HG03095 (cell line): ENCODE data around the gene CIT.
"Not testable (repeated sequence)": the region's sequence is repeated elsewhere in the genome, so short reads cannot be mapped to it uniquely, and the experiment has no call there.

Experiments used
- ATAC-seq: cut with Tn5 transposase; IDR thresholded peaks from one replicate; pipeline ENCODE4 v1.9.1; 2021; ENCODE audit warnings: moderate library complexity; ENCODE audit not compliant: unreplicated experiment

CIT gene

DNA sequence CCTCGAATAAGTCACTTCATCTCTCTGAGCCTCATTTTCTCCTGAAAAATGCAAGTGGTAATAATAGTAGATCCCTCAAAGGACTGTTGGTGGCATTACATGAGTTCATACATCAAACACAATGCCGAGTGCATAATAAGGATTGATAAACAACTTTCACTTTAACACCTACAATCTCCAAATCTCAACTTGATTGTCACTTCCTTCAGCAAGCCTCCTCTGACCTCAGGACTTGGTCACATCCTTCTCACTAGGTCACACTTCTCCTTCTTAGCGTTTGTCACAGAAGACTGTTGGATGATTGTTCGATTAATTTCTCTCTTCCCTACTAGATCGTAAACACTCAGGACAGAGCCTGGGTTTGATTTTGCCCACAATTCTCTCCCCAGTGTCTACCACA is 217.0 kb downstream of the CIT start:
- ATAC-seq, result no peak

DNA sequence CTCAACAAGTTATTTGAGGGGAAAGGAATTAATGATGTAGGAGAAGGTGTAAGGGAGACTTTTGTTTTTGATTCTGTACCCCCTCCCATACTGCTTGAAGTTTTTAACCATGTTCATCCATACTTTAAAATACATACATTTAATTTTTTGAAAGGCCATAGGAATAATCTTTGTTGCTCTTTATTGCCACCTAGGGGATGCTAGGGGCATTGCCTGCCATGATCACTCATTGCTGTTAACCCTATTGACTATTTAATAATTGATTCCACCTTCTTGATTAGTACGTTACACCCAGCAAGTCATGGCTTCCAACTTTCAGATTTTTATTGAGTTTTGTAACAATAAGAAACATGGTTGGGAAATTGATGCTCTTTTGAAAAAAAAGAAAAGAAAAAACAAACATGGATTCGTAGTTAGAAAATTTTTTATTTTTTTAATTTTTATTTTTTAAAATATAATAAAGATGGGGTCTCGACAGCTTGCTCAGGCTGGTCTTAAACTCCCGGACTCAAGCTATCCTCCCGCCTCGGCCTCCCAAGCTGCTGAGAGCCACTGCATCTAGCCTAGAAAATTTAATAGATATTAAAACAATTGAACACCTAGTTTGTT is 217.7 kb downstream of the CIT start:
- ATAC-seq, result no peak

DNA sequence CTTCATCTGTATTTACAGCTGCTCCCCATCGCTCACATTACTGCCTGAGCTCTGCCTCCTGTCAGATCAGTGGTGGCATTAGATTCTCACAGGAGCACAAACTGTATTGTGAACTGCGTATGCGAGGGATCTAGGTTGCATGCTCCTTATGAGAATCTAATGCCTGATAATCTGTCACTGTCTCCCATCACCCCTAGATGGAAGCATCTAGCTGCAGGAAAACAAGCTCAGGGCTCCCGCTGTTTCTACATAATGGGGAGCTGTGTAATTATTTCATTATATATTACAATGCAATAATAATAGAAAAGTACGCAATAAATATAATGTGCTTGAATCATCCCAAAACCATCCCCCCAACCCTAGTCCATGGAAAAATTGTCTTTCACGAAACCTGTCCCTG is 219.0 kb downstream of the CIT start:
- ATAC-seq, result not testable (repeated sequence)

DNA sequence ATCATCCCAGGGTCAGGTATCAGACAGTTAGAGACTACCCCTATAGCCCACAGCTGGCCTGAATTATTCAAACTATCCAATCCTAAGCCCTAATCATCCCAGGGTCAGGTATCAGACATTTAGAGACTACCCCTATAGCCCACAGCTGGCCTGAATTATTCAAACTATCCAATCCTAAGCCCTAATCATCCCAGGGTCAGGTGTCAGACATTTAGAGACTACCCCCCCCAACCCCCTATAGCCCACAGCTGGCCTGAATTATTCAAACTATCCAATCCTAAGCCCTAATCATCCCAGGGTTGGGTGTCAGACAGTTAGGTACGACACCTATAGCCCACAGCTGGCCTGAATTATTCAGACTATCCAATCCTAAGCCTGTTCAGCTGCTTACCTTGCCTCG is 220.1 kb downstream of the CIT start:
- ATAC-seq, result not testable (repeated sequence)

DNA sequence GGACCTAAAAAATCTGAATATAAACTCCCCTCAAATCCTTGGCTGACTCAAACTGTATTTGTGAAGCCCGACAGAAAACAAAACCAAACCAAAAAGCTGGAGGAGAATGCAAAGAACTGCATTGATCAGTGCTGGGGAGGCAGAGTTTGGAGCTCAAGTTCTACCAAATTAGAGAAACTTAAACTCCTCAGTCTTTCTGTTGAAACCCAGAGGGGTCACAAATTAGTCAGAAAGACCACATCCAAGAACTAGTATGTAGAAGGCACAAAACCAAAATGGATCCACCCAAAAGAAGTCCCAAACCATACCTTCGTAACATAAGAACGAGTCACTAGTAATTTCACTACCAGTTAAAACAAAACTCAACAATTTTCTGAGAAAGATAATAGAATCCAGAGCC is 224.5 kb downstream of the CIT start:
- no peak for ATAC-seq

DNA sequence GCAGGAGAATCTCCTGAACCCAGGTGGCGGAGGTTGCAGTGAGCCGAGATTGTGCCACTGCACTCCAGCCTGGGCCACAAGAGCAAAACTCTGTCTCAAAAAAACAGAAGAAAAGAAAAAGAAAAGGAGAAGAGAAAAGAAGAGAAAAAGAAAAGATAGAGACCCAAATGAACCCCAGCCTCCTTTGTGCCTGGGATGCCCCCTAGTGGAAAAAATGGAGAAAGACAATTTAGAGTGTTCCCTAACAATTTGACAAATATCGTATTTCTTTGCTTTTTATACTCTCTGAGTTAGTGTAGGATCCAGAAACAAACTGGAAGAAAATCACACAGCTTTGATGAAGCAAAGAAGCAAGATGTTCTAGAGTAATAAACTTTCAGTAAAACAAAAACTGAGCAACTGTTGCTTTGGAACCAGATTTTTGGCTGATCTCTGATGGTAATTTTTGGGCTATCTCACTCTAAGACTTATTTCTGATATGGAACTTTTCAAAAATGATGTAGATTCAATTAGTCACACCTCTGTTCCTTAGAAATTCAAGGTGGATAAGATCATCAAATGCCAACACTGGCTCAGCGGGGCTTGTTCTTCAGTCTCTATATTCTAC is 227.8 kb downstream of the CIT start:
- ATAC-seq, result no peak

DNA sequence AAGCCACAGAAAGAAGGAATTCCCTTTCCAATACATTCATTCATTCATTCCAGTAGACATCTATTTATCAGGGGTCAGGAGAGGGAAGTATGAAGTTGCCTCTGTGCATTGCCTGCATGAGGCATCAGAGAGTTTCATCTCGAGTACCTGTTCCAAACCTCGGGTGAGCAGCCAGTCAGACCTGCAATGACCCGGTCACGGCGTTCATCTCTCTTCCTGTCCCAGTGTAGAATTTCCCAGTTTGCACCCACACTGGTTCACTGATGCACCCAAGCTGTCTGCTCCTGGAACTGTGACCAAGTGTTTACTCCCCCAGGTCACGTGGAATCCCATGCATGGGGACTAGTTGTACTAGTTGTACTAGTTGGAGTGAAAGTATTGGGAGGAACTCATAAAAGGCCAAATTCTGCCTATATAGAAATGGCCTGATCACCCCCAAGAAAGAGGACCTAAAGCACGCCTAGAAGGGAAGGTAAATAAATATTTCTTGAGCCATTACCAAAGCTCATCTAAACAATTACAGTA is 231.5 kb downstream of the CIT start:
- ATAC-seq, result no peak

DNA sequence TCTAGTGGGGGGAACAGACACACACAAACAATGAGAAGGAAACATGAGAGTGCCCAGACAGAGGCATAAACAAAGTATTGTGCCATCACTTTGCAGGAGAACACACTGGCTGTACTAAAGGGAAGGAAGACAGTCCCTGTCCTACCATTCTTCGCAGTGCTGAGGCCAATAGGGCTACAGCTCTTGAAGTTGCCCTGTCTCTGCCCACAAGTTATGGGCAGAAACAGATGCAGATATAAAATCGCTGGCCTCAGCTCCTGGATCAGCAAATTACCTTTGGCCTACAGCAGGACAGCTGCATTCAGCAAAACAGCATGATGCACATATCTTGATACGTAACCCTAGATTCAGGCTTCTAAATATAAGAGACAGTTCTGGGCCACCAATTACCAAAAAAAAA is 232.2 kb downstream of the CIT start:
- no peak for ATAC-seq

DNA sequence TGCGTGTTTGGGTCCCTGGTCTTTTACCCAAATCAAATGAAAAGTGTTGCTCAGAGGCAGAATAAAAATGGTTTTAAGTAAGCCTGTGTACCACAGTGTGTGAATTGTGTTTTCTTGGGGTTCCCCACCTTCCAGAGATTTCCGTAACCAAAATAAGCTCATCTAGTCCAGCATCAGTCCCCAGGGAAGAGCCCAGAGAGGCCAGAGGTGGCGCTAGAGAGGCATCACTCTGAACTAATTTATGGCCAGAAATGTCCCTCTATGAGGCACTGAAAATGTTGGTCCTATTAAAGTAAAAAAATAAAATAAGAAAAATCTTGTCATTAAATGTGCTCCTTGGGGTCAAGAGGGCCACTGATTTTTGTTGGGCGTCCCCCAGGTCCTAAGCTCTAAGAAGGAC is 234.1 kb downstream of the CIT start:
- ATAC-seq, result no peak
